D721Med (cell line): Measurements from ENCODE around the gene PPP1R2B.

Source experiments
- DNase-seq: peaks from one replicate; pipeline ENCODE4 v3.0.0; 2011; ENCODE audit warnings: low spot score; ENCODE audit not compliant: insufficient read length
- FAIRE-seq: peaks from 2 replicates; lab custom pipeline; 2011; peaks lifted over from hg19 to GRCh38; lab: Jason Lieb, UNC
- CTCF ChIP-seq: IDR thresholded peaks from 2 replicates; pipeline ENCODE4 v1.5.1; 2012; ENCODE audit warnings: mild to moderate bottlenecking, control low read depth; ENCODE audit not compliant: insufficient read depth; ENCODE audit errors: missing control alignments

Gene PPP1R2B

GRCh38 chr5:156893517-156893916 lies 43.4 kb downstream of the PPP1R2B start:
- FAIRE-seq (no peak), DNase-seq (no peak)
- no peak for TF ChIP-seq CTCF

GRCh38 chr5:156896546-156896945 lies 46.5 kb downstream of the PPP1R2B start:
- no peak for TF ChIP-seq CTCF
- no peak for FAIRE-seq
- DNase-seq, result no peak
